Motor neuron (in vitro differentiated cells): ENCODE data around the gene LRRC1. TPM values are rescaled to one million over a fixed set of nuclear protein-coding genes. Genes with fewer than 3 reads are reported as not detected.

ENCODE experiments used
- ATAC-seq, 8 experiments: fragments of 200-7000 bp; cut with Tn5 transposase; replicated peaks in 6 of 8; 2 replicates each; pipeline ENCODE4 v1.8.0; 2021; ENCODE audit warnings: mild to moderate bottlenecking in 8 of 8, moderate library complexity in 8 of 8
- H3K27ac ChIP-seq, 2 donors: fragments of 250-450 bp; sonication (Bioruptor Pico); 2 replicates each; pipeline ENCODE4 v1.9.0; 2021; ENCODE audit warnings: antibody characterized with exemption in 2 of 2, mild to moderate bottlenecking in 2 of 2, moderate library complexity in 1 of 2
- H3K4me1 ChIP-seq, 2 donors: fragments of 250-450 bp; sonication (Bioruptor Pico); replicated peaks in 1 of 2; 2 replicates each; pipeline ENCODE4 v1.6.1; 2021; ENCODE audit warnings: antibody characterized with exemption in 2 of 2, mild to moderate bottlenecking in 2 of 2, moderate library complexity in 1 of 2
- H3K4me3 ChIP-seq, 5 donors: fragments of 250-450 bp; sonication (Bioruptor Pico); 2 replicates each; pipeline ENCODE4 v1.9.0; 2021; ENCODE audit warnings: antibody characterized with exemption in 5 of 5, mild to moderate bottlenecking in 5 of 5, moderate library complexity in 4 of 5
- WGBS, 10 experiments: fragments of 450-650 bp; shearing (Covaris generic); methylation state at CpG; one replicate each; pipeline ENCODE4 v1.0.0; 2022; 5-methylcytosine and 5-hydroxymethylcytosine counted together
- in situ Hi-C, 9 experiments: fragments of 400-800 bp; cut with MboI; loops; one replicate each; pipeline ENCODE4 v1.15.0; 2021; ENCODE audit warnings: low sequenced_read_pairs in 9 of 9, low pct_unique_long_range_greater_than_20kb in 2 of 9; ENCODE audit not compliant: unreplicated experiment in 9 of 9
- total RNA-seq, 8 experiments: library from RNA; unstranded; fragments of 300-600 nt; gene quantifications; 2 replicates each; pipeline versions ENCODE4 v1.2.3 to v1.2.4, GENCODE V29; 2022

The LRRC1 gene
- total RNA-seq, 8 experiments from 2014 or later = 4.3 to 9.3 (median 7.8) TPM

GRCh38 chr6:53889365-53889764 lies 94.6 kb downstream of the LRRC1 start:
- ATAC-seq = peak in 3 of 8 experiments; percentile 50 to 71 (median 54)

GRCh38 chr6:53892707-53893106 lies 97.9 kb downstream of the LRRC1 start:
- Histone ChIP-seq H3K4me3 (no peak overlapping the region), H3K4me1 (no peaks in the 10 kb centered on the region), H3K27ac (no peak overlapping the region)
- in situ Hi-C loops = no loop called here
- ATAC-seq = peak in 1 of 8 experiments; percentile 12
- WGBS, 10 experiments = 33 to 100% (median 88%) methylated on average over 1 of the region's 1 CpG; no CpG with 5 or more reads in 3 of the 10 experiments

More at GRCh38 chr6:53889365-53889764, 94.6 kb downstream of the LRRC1 start:
- Histone ChIP-seq H3K27ac (no peak overlapping the region), H3K4me3 (no peak overlapping the region), H3K4me1 (no peaks in the 10 kb centered on the region)
- WGBS, 10 experiments = 10 to 82% (median 46%) methylated on average over 1 of the region's 1 CpG; no CpG with 5 or more reads in 6 of the 10 experiments
- in situ Hi-C loops = no loop called here

GRCh38 chr6:53894091-53894490 lies 99.3 kb downstream of the LRRC1 start:
- WGBS, 10 experiments = 27 to 100% (median 82%) methylated on average over 1 to 2 of the region's 2 CpGs; no CpG with 5 or more reads in 4 of the 10 experiments
- peak in 2 of 8 experiments; percentile 12 to 23 for ATAC-seq
- Histone ChIP-seq H3K27ac (no peak overlapping the region), H3K4me1 (no peaks in the 10 kb centered on the region), H3K4me3 (no peak overlapping the region)
- in situ Hi-C loops = no loop called here

GRCh38 chr6:53896196-53896595 lies 101.4 kb downstream of the LRRC1 start:
- Histone ChIP-seq H3K27ac (no peak overlapping the region), H3K4me3 (no peak overlapping the region), H3K4me1 (no peaks in the 10 kb centered on the region)
- in situ Hi-C loops = no loop called here
- ATAC-seq = no peak

- in situ Hi-C loops = no loop called here
- Histone ChIP-seq H3K4me1 (no peaks in the 10 kb centered on the region), H3K27ac (no peak overlapping the region), H3K4me3 (no peak overlapping the region)
- 90 to 100% (median 100%) methylated on average over 1 to 2 of the region's 2 CpGs; no CpG with 5 or more reads in 5 of the 10 experiments for WGBS, 10 experiments
- ATAC-seq = no peak
These were observed 103.4 kb downstream of the LRRC1 start for GRCh38 chr6:53898026-53898795.

GRCh38 chr6:53899512-53899911 lies 104.7 kb downstream of the LRRC1 start:
- ATAC-seq = no peak
- no peak overlapping the region for H3K27ac ChIP-seq
- H3K4me3 ChIP-seq = no peak overlapping the region
- in situ Hi-C loops = no loop called here
- 87 to 100% (median 96%) methylated on average over 1 to 5 of the region's 5 CpGs; no CpG with 5 or more reads in 2 of the 10 experiments for WGBS, 10 experiments
- no peaks in the 10 kb centered on the region for H3K4me1 ChIP-seq

GRCh38 chr6:53903357-53903756 lies 108.6 kb downstream of the LRRC1 start:
- 95 to 100% (median 100%) methylated on average over 1 to 2 of the region's 2 CpGs; no CpG with 5 or more reads in 4 of the 10 experiments for WGBS, 10 experiments

GRCh38 chr6:53906103-53906502 lies 111.3 kb downstream of the LRRC1 start:
- in situ Hi-C loops = no loop called here
- WGBS, 10 experiments = 58 to 100% (median 94%) methylated on average over 1 to 3 of the region's 3 CpGs; no CpG with 5 or more reads in 3 of the 10 experiments

More at GRCh38 chr6:53903357-53903756, 108.6 kb downstream of the LRRC1 start:
- no peak for ATAC-seq
- in situ Hi-C loops = no loop called here
- Histone ChIP-seq H3K4me3 (no peak overlapping the region), H3K27ac (no peak overlapping the region), H3K4me1 (no peaks in the 10 kb centered on the region)

GRCh38 chr6:53906842-53907241 lies 112.0 kb downstream of the LRRC1 start:
- Histone ChIP-seq H3K4me3 (no peak overlapping the region), H3K27ac (peak overlapping the region in 1 of 2 donors; percentile 44), H3K4me1 (peaks cover 8 to 11% of the 10 kb centered on the region in 2 donors)
- peak in 7 of 8 experiments; percentile 37 to 98 (median 73) for ATAC-seq
- in situ Hi-C loops = no loop called here
- WGBS, 10 experiments = 20 to 94% (median 81%) methylated on average over 1 to 3 of the region's 3 CpGs; no CpG with 5 or more reads in 3 of the 10 experiments

More at GRCh38 chr6:53906103-53906502, 111.3 kb downstream of the LRRC1 start:
- Histone ChIP-seq H3K4me1 (peaks cover 5 to 6% of the 10 kb centered on the region in 2 donors), H3K4me3 (no peak overlapping the region), H3K27ac (no peak overlapping the region)
- no peak for ATAC-seq

GRCh38 chr6:53910834-53911233 lies 116.0 kb downstream of the LRRC1 start:
- 25 to 100% (median 37%) methylated on average over 1 to 4 of the region's 4 CpGs; no CpG with 5 or more reads in 1 of the 10 experiments for WGBS, 10 experiments
- no peak overlapping the region for H3K27ac ChIP-seq
- in situ Hi-C loops = no loop called here
- H3K4me1 ChIP-seq = peaks cover 8 to 28% of the 10 kb centered on the region in 2 donors
- no peak overlapping the region for H3K4me3 ChIP-seq
- ATAC-seq = peak in 4 of 8 experiments; percentile 17 to 90 (median 58)

GRCh38 chr6:53912661-53913060 lies 117.9 kb downstream of the LRRC1 start:
- Histone ChIP-seq H3K4me1 (peaks cover 8 to 29% of the 10 kb centered on the region in 2 donors), H3K27ac (no peak overlapping the region), H3K4me3 (no peak overlapping the region)
- 100% methylated on average over 1 of the region's 1 CpG; no CpG with 5 or more reads in 4 of the 10 experiments for WGBS, 10 experiments
- no peak for ATAC-seq
- in situ Hi-C loops = no loop called here

GRCh38 chr6:53913286-53913685 lies 118.5 kb downstream of the LRRC1 start:
- peaks cover 8 to 29% of the 10 kb centered on the region in 2 donors for H3K4me1 ChIP-seq
- H3K4me3 ChIP-seq = no peak overlapping the region
- in situ Hi-C loops = no loop called here

GRCh38 chr6:53915026-53915691 lies 120.4 kb downstream of the LRRC1 start:
- in situ Hi-C loops = no loop called here
- peak in 5 of 8 experiments; percentile 40 to 90 (median 87) for ATAC-seq
- H3K27ac ChIP-seq = no peak overlapping the region

More at GRCh38 chr6:53913286-53913685, 118.5 kb downstream of the LRRC1 start:
- ATAC-seq = no peak
- H3K27ac ChIP-seq = no peak overlapping the region
- WGBS, 10 experiments = 83 to 100% (median 100%) methylated on average over 1 of the region's 1 CpG; no CpG with 5 or more reads in 1 of the 10 experiments

More at GRCh38 chr6:53915026-53915691, 120.4 kb downstream of the LRRC1 start:
- 62 to 100% (median 83%) methylated on average over 1 to 4 of the region's 5 CpGs; no CpG with 5 or more reads in 2 of the 10 experiments for WGBS, 10 experiments
- Histone ChIP-seq H3K4me1 (peaks cover 8 to 29% of the 10 kb centered on the region in 2 donors), H3K4me3 (no peak overlapping the region)
